ENCODE measurements around the gene PRRT2.

DNA sequence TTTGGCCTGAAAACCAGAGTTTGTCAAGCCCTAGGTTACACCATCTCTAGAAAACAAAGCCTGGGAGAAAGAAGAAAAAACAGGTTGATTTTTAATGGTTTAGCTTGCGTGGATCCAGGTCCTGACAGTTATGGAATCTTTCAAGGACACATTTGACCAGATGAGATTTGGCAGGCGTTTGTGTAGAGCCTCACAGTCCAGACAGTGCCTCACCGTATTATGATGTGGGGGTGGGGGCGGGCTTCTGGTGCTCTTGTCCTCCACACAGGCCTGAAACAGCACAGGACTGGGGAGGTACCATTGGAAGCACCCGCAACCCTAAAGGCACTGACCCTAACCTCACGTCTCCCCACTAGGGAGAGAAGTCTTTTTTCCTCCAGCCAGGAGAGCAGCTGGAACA lies 27.8 kb downstream of the PRRT2 start:
- TF ChIP-seq, protein P1, sequence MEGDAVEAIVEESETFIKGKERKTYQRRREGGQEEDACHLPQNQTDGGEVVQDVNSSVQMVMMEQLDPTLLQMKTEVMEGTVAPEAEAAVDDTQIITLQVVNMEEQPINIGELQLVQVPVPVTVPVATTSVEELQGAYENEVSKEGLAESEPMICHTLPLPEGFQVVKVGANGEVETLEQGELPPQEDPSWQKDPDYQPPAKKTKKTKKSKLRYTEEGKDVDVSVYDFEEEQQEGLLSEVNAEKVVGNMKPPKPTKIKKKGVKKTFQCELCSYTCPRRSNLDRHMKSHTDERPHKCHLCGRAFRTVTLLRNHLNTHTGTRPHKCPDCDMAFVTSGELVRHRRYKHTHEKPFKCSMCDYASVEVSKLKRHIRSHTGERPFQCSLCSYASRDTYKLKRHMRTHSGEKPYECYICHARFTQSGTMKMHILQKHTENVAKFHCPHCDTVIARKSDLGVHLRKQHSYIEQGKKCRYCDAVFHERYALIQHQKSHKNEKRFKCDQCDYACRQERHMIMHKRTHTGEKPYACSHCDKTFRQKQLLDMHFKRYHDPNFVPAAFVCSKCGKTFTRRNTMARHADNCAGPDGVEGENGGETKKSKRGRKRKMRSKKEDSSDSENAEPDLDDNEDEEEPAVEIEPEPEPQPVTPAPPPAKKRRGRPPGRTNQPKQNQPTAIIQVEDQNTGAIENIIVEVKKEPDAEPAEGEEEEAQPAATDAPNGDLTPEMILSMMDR (IDR thresholded peaks at IDR 0.05): no peak
- TF ChIP-seq POLR2A (IDR thresholded peaks at IDR 0.05) (no peak), POLR2AphosphoS5 (IDR thresholded peaks at IDR 0.05) (no peak), EP300 (IDR thresholded peaks at IDR 0.05) (no peak)

Measured in gastroesophageal sphincter (tissue), 3 donors.